Measurements from ENCODE around the gene SMCO2.

The SMCO2 gene

GRCh38 chr12:27449893-27450534 is 3.5 kb downstream of the SMCO2 start:
- H3F3A ChIP-seq (ENCODE audit: insufficient read depth), result no peaks in the 10 kb centered on the region

GRCh38 chr12:27451036-27451825 is 4.7 kb downstream of the SMCO2 start:
- H3K9me3 ChIP-seq (ENCODE audit: insufficient read depth, low read length), result no peaks in the 10 kb centered on the region
- no peak overlapping the region for H3K4me2 ChIP-seq (ENCODE audit: low read depth, low read length, poor library complexity, severe bottlenecking)
- H3K36me3 ChIP-seq (ENCODE audit: low read length), result no peaks in the 10 kb centered on the region
- H3K9me2 ChIP-seq (replicated peaks; ENCODE audit: insufficient read depth, low read length), result no peaks in the 10 kb centered on the region
- TF ChIP-seq CTCF (IDR thresholded peaks at IDR 0.05; ENCODE audit: insufficient read depth, low read length, poor library complexity, severe bottlenecking) (no peak), EZH2phosphoT487 (conservative IDR thresholded peaks at IDR 0.05; ENCODE audit: low read length) (no peak)
- no peak overlapping the region for H2AFZ ChIP-seq (ENCODE audit: low read depth, low read length, severe bottlenecking)
- H3K4me3 ChIP-seq (ENCODE audit: insufficient read depth, low read length, poor library complexity, severe bottlenecking), result no peak overlapping the region
- no peaks in the 10 kb centered on the region for H3K27me3 ChIP-seq (ENCODE audit: low read length)
- no peak overlapping the region for H3K27ac ChIP-seq (ENCODE audit: low read depth, low read length)
- H3F3A ChIP-seq (ENCODE audit: insufficient read depth), result no peaks in the 10 kb centered on the region
- no peaks in the 10 kb centered on the region for H4K20me1 ChIP-seq (ENCODE audit: low read depth, low read length)
- no peaks in the 10 kb centered on the region for H3K79me2 ChIP-seq (ENCODE audit: insufficient read depth, low read length)
- no peak overlapping the region for H3K9ac ChIP-seq (ENCODE audit: low read length)

More at GRCh38 chr12:27449893-27450534, 3.5 kb downstream of the SMCO2 start:
- TF ChIP-seq EZH2phosphoT487 (conservative IDR thresholded peaks at IDR 0.05; ENCODE audit: low read length) (no peak), CTCF (IDR thresholded peaks at IDR 0.05; ENCODE audit: insufficient read depth, low read length, poor library complexity, severe bottlenecking) (no peak)
- no peak overlapping the region for H3K4me3 ChIP-seq (ENCODE audit: insufficient read depth, low read length, poor library complexity, severe bottlenecking)
- no peak overlapping the region for H3K4me2 ChIP-seq (ENCODE audit: low read depth, low read length, poor library complexity, severe bottlenecking)
- no peak overlapping the region for H3K9ac ChIP-seq (ENCODE audit: low read length)
- H2AFZ ChIP-seq (ENCODE audit: low read depth, low read length, severe bottlenecking), result no peak overlapping the region
- H3K27ac ChIP-seq (ENCODE audit: low read depth, low read length), result no peak overlapping the region
- H3K36me3 ChIP-seq (ENCODE audit: low read length), result no peaks in the 10 kb centered on the region
- H4K20me1 ChIP-seq (ENCODE audit: low read depth, low read length), result no peaks in the 10 kb centered on the region
- H3K9me2 ChIP-seq (replicated peaks; ENCODE audit: insufficient read depth, low read length), result no peaks in the 10 kb centered on the region
- H3K27me3 ChIP-seq (ENCODE audit: low read length), result no peaks in the 10 kb centered on the region
- H3K9me3 ChIP-seq (ENCODE audit: insufficient read depth, low read length), result no peaks in the 10 kb centered on the region
- no peaks in the 10 kb centered on the region for H3K79me2 ChIP-seq (ENCODE audit: insufficient read depth, low read length)

GRCh38 chr12:27453421-27453820 is 6.9 kb downstream of the SMCO2 start:
- H3K79me2 ChIP-seq (ENCODE audit: insufficient read depth, low read length), result no peaks in the 10 kb centered on the region
- TF ChIP-seq EZH2phosphoT487 (conservative IDR thresholded peaks at IDR 0.05; ENCODE audit: low read length) (no peak), CTCF (IDR thresholded peaks at IDR 0.05; ENCODE audit: insufficient read depth, low read length, poor library complexity, severe bottlenecking) (no peak)

More at GRCh38 chr12:27453421-27453820, 6.9 kb downstream of the SMCO2 start:
- no peak overlapping the region for H3K4me3 ChIP-seq (ENCODE audit: insufficient read depth, low read length, poor library complexity, severe bottlenecking)
- H3K27ac ChIP-seq (ENCODE audit: low read depth, low read length), result no peak overlapping the region
- no peaks in the 10 kb centered on the region for H3K36me3 ChIP-seq (ENCODE audit: low read length)
- H4K20me1 ChIP-seq (ENCODE audit: low read depth, low read length), result no peaks in the 10 kb centered on the region
- no peak overlapping the region for H3K9ac ChIP-seq (ENCODE audit: low read length)
- no peak overlapping the region for H3K4me2 ChIP-seq (ENCODE audit: low read depth, low read length, poor library complexity, severe bottlenecking)
- H3K27me3 ChIP-seq (ENCODE audit: low read length), result no peaks in the 10 kb centered on the region
- H3K9me2 ChIP-seq (replicated peaks; ENCODE audit: insufficient read depth, low read length), result no peaks in the 10 kb centered on the region
- no peaks in the 10 kb centered on the region for H3F3A ChIP-seq (ENCODE audit: insufficient read depth)
- H3K9me3 ChIP-seq (ENCODE audit: insufficient read depth, low read length), result no peaks in the 10 kb centered on the region
- H2AFZ ChIP-seq (ENCODE audit: low read depth, low read length, severe bottlenecking), result no peak overlapping the region
